Upper lobe of left lung (tissue), 4 donors: ENCODE measurements around the gene FKRP.

Source experiments
- POLR2A ChIP-seq, 4 donors: fragments of 450-650 bp; IDR thresholded peaks; one replicate each; pipeline ENCODE4 v1.5.1; 2016 to 2017; ENCODE audit warnings: antibody characterized with exemption in 4 of 4, mild to moderate bottlenecking in 2 of 4
- TF ChIP-seq, protein P1 (sequence below), 6 experiments: fragments of 450-650 bp in 4 of 6; fragments of 200-600 bp in 2 of 6; sonication (generic) in 2 of 6; IDR thresholded peaks; one replicate each; pipeline ENCODE4 v1.5.1; 2016 to 2019; ENCODE audit warnings: antibody characterized with exemption in 6 of 6

DNA sequence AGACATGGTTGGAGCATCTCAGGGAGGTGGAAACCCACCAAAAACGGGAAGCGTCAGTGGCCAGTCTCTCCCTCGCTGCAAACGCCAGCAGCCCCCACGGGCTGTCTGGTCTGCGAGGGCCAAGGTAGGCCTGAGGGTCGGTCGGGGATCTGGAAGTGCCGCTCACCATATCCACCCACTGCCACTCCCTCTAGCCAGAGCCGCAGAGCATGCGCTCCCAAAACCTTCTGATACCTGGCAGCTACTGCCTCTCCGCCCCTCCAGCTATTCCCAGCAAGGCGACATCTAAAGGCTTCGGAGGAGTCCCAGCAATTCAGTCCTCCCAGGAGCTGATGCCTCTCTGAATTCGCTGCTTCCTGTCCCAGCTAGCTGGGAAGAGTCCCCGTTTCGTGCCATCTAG, 4.4 kb upstream of the FKRP start:
- no peak for TF ChIP-seq POLR2A (IDR thresholded peaks at IDR 0.05)
- TF ChIP-seq, protein P1, sequence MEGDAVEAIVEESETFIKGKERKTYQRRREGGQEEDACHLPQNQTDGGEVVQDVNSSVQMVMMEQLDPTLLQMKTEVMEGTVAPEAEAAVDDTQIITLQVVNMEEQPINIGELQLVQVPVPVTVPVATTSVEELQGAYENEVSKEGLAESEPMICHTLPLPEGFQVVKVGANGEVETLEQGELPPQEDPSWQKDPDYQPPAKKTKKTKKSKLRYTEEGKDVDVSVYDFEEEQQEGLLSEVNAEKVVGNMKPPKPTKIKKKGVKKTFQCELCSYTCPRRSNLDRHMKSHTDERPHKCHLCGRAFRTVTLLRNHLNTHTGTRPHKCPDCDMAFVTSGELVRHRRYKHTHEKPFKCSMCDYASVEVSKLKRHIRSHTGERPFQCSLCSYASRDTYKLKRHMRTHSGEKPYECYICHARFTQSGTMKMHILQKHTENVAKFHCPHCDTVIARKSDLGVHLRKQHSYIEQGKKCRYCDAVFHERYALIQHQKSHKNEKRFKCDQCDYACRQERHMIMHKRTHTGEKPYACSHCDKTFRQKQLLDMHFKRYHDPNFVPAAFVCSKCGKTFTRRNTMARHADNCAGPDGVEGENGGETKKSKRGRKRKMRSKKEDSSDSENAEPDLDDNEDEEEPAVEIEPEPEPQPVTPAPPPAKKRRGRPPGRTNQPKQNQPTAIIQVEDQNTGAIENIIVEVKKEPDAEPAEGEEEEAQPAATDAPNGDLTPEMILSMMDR (IDR thresholded peaks at IDR 0.05) = no peak
